H1 (cell line): Measurements from ENCODE around the gene RPS6KA2. TPM values are rescaled to one million over a fixed set of nuclear protein-coding genes. Genes with fewer than 3 reads are reported as not detected.

Experiments used
- CTCF ChIA-PET: fragments of 300-600 bp; sonication (Branson Sonifier 250); formaldehyde crosslinking; loops from one replicate; lab custom pipeline; 2021; ENCODE audit not compliant: partially characterized antibody; lab: Charles Lee
- POLR2A ChIA-PET: fragments of 300-600 bp; sonication (Branson Sonifier 250); formaldehyde crosslinking; loops from one replicate; lab custom pipeline; 2021; ENCODE audit warnings: inconsistent platforms; ENCODE audit not compliant: partially characterized antibody; lab: Charles Lee
- DNase-seq, 2 experiments: peaks; one replicate each; pipeline versions ENCODE4 v3.0.0 to v3.0.0-alpha.2; 2010 to 2022; ENCODE audit warnings: low spot score in 2 of 2, low read depth in 1 of 2, mixed read lengths in 1 of 2
- FAIRE-seq: peaks from 2 replicates; lab custom pipeline; 2011; peaks lifted over from hg19 to GRCh38; lab: Jason Lieb, UNC
- H2AFZ ChIP-seq: 2 replicates; pipeline ENCODE4 v1.8.1; 2012; ENCODE audit warnings: low read length, inconsistent platforms
- H2AK5ac ChIP-seq: 2 replicates; pipeline ENCODE4 v1.6.1; 2013; ENCODE audit warnings: low read depth, low read length
- H2BK120ac ChIP-seq: replicated peaks from 2 replicates; pipeline ENCODE3; 2013; ENCODE audit warnings: low read depth, low read length, inconsistent platforms
- H2BK12ac ChIP-seq: 2 replicates; pipeline ENCODE4 v1.6.1; 2013; ENCODE audit warnings: low read depth, low read length
- H2BK15ac ChIP-seq: 2 replicates; pipeline ENCODE4 v1.6.1; 2013; ENCODE audit warnings: low read length
- H2BK20ac ChIP-seq: 2 replicates; pipeline ENCODE4 v1.6.1; 2013; ENCODE audit warnings: low read length
- H2BK5ac ChIP-seq: 2 replicates; pipeline ENCODE4 v1.6.1; 2013; ENCODE audit warnings: low read depth, low read length
- H3K14ac ChIP-seq: 2 replicates; pipeline ENCODE4 v1.6.1; 2013; ENCODE audit warnings: inconsistent platforms; ENCODE audit not compliant: insufficient read length
- H3K18ac ChIP-seq: 2 replicates; pipeline ENCODE4 v1.6.1; 2013; ENCODE audit warnings: low read length; ENCODE audit errors: extremely low read depth
- H3K23ac ChIP-seq: 2 replicates; pipeline ENCODE4 v1.6.1; 2013; ENCODE audit warnings: inconsistent platforms; ENCODE audit not compliant: insufficient read length
- H3K23me2 ChIP-seq: 2 replicates; pipeline ENCODE4 v1.6.1; 2013; ENCODE audit warnings: low read depth, low read length
- H3K27ac ChIP-seq: 2 replicates; pipeline ENCODE4 v1.6.1; 2011; ENCODE audit warnings: low read depth, low read length, inconsistent platforms
- H3K27me3 ChIP-seq, 4 experiments: replicated peaks in 1 of 4; 1 replicate in 1 of 4; 2 replicates in 3 of 4; pipeline versions ENCODE4 v1.6.1 to v1.8.1; 2011 to 2013; ENCODE audit warnings: low read length in 3 of 4, mild to moderate bottlenecking in 3 of 4, inconsistent platforms in 2 of 4, mixed read lengths in 2 of 4, moderate library complexity in 1 of 4; ENCODE audit not compliant: control insufficient read depth in 3 of 4, insufficient read depth in 3 of 4; ENCODE audit errors: extremely low read depth in 1 of 4
- H3K36me3 ChIP-seq, 4 experiments: 2 replicates each; pipeline versions ENCODE4 v1.6.1 to v1.8.1; 2011 to 2013; ENCODE audit warnings: mild to moderate bottlenecking in 4 of 4, low read length in 3 of 4, moderate library complexity in 2 of 4, control low read depth in 1 of 4, inconsistent platforms in 1 of 4; ENCODE audit not compliant: insufficient read depth in 4 of 4, control insufficient read depth in 2 of 4
- H3K4ac ChIP-seq: replicated peaks from 2 replicates; pipeline ENCODE3; 2013; ENCODE audit warnings: low read length, low read depth, mixed read lengths, inconsistent platforms; ENCODE audit not compliant: insufficient read length
- H3K4me1 ChIP-seq, 4 experiments: replicated peaks in 1 of 4; 1 replicate in 1 of 4; 2 replicates in 3 of 4; pipeline versions ENCODE4 v1.6.1 to v1.8.1; 2011 to 2013; ENCODE audit warnings: low read length in 3 of 4, inconsistent platforms in 2 of 4, mixed read lengths in 1 of 4; ENCODE audit not compliant: insufficient read depth in 4 of 4, control insufficient read depth in 3 of 4
- H3K4me2 ChIP-seq, 2 experiments: 2 replicates each; pipeline versions ENCODE4 v1.6.1 to v1.8.1; 2011 to 2013; ENCODE audit warnings: low read depth in 2 of 2, low read length in 2 of 2, control low read depth in 1 of 2, inconsistent platforms in 1 of 2, mild to moderate bottlenecking in 1 of 2; ENCODE audit not compliant: insufficient read depth in 1 of 2
- H3K4me3 ChIP-seq, 4 experiments: fragments of 200-600, 300-600 bp in 1 of 4; sonication (generic), shearing (Covaris generic), sonication (Bioruptor Twin) in 1 of 4; 2 replicates each; pipeline versions ENCODE4 v1.5.1 to v1.8.1; 2011 to 2016; ENCODE audit warnings: low read length in 4 of 4, low read depth in 3 of 4, control low read depth in 2 of 4, inconsistent platforms in 2 of 4, mild to moderate bottlenecking in 2 of 4, mixed read lengths in 1 of 4, moderate library complexity in 1 of 4; ENCODE audit not compliant: insufficient read depth in 2 of 4; ENCODE audit errors: extremely low read depth in 1 of 4
- H3K56ac ChIP-seq: replicated peaks from 2 replicates; pipeline ENCODE3; 2013; ENCODE audit warnings: low read depth, mild to moderate bottlenecking, mixed read lengths, low read length, inconsistent platforms; ENCODE audit not compliant: insufficient read length
- H3K79me1 ChIP-seq: 2 replicates; pipeline ENCODE4 v1.6.1; 2013; ENCODE audit warnings: low read depth, low read length, control low read depth
- H3K79me2 ChIP-seq, 2 experiments: 2 replicates each; pipeline versions ENCODE4 v1.6.1 to v1.8.1; 2012 to 2013; ENCODE audit warnings: low read length in 2 of 2, mild to moderate bottlenecking in 2 of 2, inconsistent platforms in 1 of 2; ENCODE audit not compliant: insufficient read depth in 2 of 2, control insufficient read depth in 1 of 2
- H3K9ac ChIP-seq, 4 experiments: replicated peaks in 1 of 4; 1 replicate in 1 of 4; 2 replicates in 3 of 4; pipeline versions ENCODE4 v1.6.1 to v1.8.1; 2011 to 2013; ENCODE audit warnings: low read depth in 3 of 4, low read length in 3 of 4, control low read depth in 2 of 4, mild to moderate bottlenecking in 2 of 4, moderate library complexity in 2 of 4, inconsistent platforms in 1 of 4; ENCODE audit errors: extremely low read depth in 1 of 4
- H3K9me3 ChIP-seq, 2 experiments: 2 replicates each; pipeline versions ENCODE4 v1.6.1 to v1.8.1; 2012 to 2013; ENCODE audit warnings: mild to moderate bottlenecking in 2 of 2, moderate library complexity in 2 of 2, control low read depth in 1 of 2, inconsistent platforms in 1 of 2, low read depth in 1 of 2, low read length in 1 of 2, mixed read lengths in 1 of 2; ENCODE audit not compliant: insufficient read depth in 2 of 2
- H4K20me1 ChIP-seq, 2 experiments: replicated peaks in 1 of 2; 2 replicates each; pipeline versions ENCODE3 to v1.8.1; 2011 to 2013; ENCODE audit warnings: inconsistent platforms in 2 of 2, low read length in 2 of 2, mild to moderate bottlenecking in 1 of 2; ENCODE audit not compliant: insufficient read depth in 2 of 2, control insufficient read depth in 1 of 2
- H4K5ac ChIP-seq: 2 replicates; pipeline ENCODE4 v1.6.1; 2013; ENCODE audit warnings: low read length, low read depth, mixed read lengths, inconsistent platforms; ENCODE audit not compliant: insufficient read length
- H4K8ac ChIP-seq: 2 replicates; pipeline ENCODE4 v1.8.0; 2013; ENCODE audit warnings: mild to moderate bottlenecking, moderate library complexity, low read length, inconsistent platforms; ENCODE audit not compliant: insufficient read depth; ENCODE audit errors: extremely low read depth
- H4K91ac ChIP-seq: replicated peaks from 2 replicates; pipeline ENCODE3; 2013; ENCODE audit warnings: low read length, mixed read lengths, inconsistent platforms; ENCODE audit not compliant: insufficient read length
- CEBPB ChIP-seq: IDR thresholded peaks from 2 replicates; pipeline ENCODE4 v1.6.1; 2012; ENCODE audit warnings: low read depth, low read length
- CHD2 ChIP-seq: IDR thresholded peaks from 2 replicates; pipeline ENCODE4 v1.6.1; 2012; ENCODE audit warnings: low read length, improper control_type of control experiment
- CTBP2 ChIP-seq: IDR thresholded peaks from 2 replicates; pipeline ENCODE4 v1.7.0; 2011; ENCODE audit warnings: borderline replicate concordance, mild to moderate bottlenecking, moderate library complexity, mixed read lengths, low read length; ENCODE audit not compliant: insufficient read depth, insufficient read length
- KDM5A ChIP-seq: fragments of 200-600 bp; IDR thresholded peaks from 2 replicates; pipeline ENCODE4 v1.7.1; 2012; ENCODE audit warnings: mild to moderate bottlenecking, low read length, inconsistent platforms, mixed read lengths
- NANOG ChIP-seq: IDR thresholded peaks from 2 replicates; pipeline ENCODE4 v1.6.1; 2011; ENCODE audit warnings: low read length, low read depth, mild to moderate bottlenecking, inconsistent platforms; ENCODE audit not compliant: insufficient read depth, poor library complexity, severe bottlenecking
- POLR2A ChIP-seq, 2 experiments: IDR thresholded peaks; 1 replicate in 1 of 2; 2 replicates in 1 of 2; pipeline ENCODE4 v1.6.1; 2011; ENCODE audit warnings: low read depth in 2 of 2, low read length in 2 of 2, mild to moderate bottlenecking in 2 of 2; ENCODE audit errors: control extremely low read depth in 1 of 2
- POLR2AphosphoS5 ChIP-seq: IDR thresholded peaks from 2 replicates; pipeline ENCODE4 v1.6.1; 2011; ENCODE audit warnings: low read depth, low read length
- SUZ12 ChIP-seq: fragments of 200-600 bp; sonication (generic); IDR thresholded peaks from 2 replicates; pipeline ENCODE4 v1.6.1; 2012; ENCODE audit warnings: mild to moderate bottlenecking, inconsistent platforms, low read length, moderate library complexity, mixed read lengths
- WGBS, 2 experiments: shearing (Covaris generic) in 1 of 2; methylation state at CpG; one replicate each; pipeline versions ENCODE4 v1.1.6 to v1.1.7; 2013 to 2015; ENCODE audit warnings: low lambda C conversion rate in 2 of 2, mixed read lengths in 2 of 2, inconsistent platforms in 1 of 2, low coverage in 1 of 2, missing lambda C conversion rate in 1 of 2; ENCODE audit not compliant: insufficient replicate concordance in 2 of 2, insufficient coverage in 1 of 2, insufficient read length in 1 of 2; ENCODE audit errors: extremely low coverage in 1 of 2, missing lambda C conversion rate in 1 of 2; 5-methylcytosine and 5-hydroxymethylcytosine counted together
- polyA plus RNA-seq, 7 experiments: library from polyadenylated mRNA; depleted of rRNA in 3 of 7; stranded (reverse) in 5 of 7; unstranded in 2 of 7; fragments of >200 nt in 5 of 7; fragments of 200-250 nt in 2 of 7; gene quantifications; 1 replicate in 5 of 7; 2 replicates in 1 of 7; 4 replicates in 1 of 7; pipeline versions ENCODE4 v1.2.1 to v1.2.3, GENCODE V29; 2011 to 2013; ENCODE audit warnings: missing spikeins in 2 of 7, mixed read lengths in 2 of 7
- total RNA-seq: library from RNA; stranded (reverse); fragmentation: NEBNext Ultra II Directional; extraction: Animal tissue kit (Norgen Biotek cat#: 25700); gene quantifications from 2 replicates; pipeline ENCODE4 v1.2.1, GENCODE V29; 2021

The RPS6KA2 gene
- total and polyA plus RNA-seq, 2 of the 8 experiments (the other 6 are each of a cell fraction or from before 2014, with no cell fraction given): 8.8 to 25.7 TPM

- no peak overlapping the region for H2AK5ac ChIP-seq
- DNase-seq (no peak), FAIRE-seq (no peak)
- H2BK20ac ChIP-seq: no peak overlapping the region
- POLR2A ChIA-PET: no interaction called here
- H3K56ac ChIP-seq: no peak overlapping the region
- H2BK120ac ChIP-seq: no peak overlapping the region
- no peak overlapping the region for H2BK15ac ChIP-seq
- no peaks in the 10 kb centered on the region for H3K79me2 ChIP-seq
- H3K4me1 ChIP-seq: peaks cover 3 to 14% (median 8%) of the 10 kb centered on the region in 4 experiments; a peak in 6 of 7 replicates
- no peak overlapping the region; the same call in 1 of the 2 replicates for H2BK12ac ChIP-seq
- no peak overlapping the region for H2AFZ ChIP-seq
- no peaks in the 10 kb centered on the region for H3K36me3 ChIP-seq
- H4K20me1 ChIP-seq: no peaks in the 10 kb centered on the region
- CTCF ChIA-PET: interaction anchor here (1.8 kb wide), 1 partner anchor 177 kb away, joined by 5 read pairs; no protein-coding TSS in a partner anchor
- H2BK5ac ChIP-seq: no peak overlapping the region
- no peak overlapping the region for H4K91ac ChIP-seq
- no peak overlapping the region for H3K23ac ChIP-seq
- H3K79me1 ChIP-seq: no peaks in the 10 kb centered on the region
- no peak overlapping the region for H3K18ac ChIP-seq
- no peak overlapping the region for H4K8ac ChIP-seq
- no peak overlapping the region for H3K4ac ChIP-seq
- peaks cover 3% of the 10 kb centered on the region for H3K23me2 ChIP-seq
- no peak overlapping the region for H3K9ac ChIP-seq
- H3K27me3 ChIP-seq: peaks cover 0 to 19% (median 10%) of the 10 kb centered on the region in 4 experiments; a peak in 6 of 7 replicates
- no peak overlapping the region for H4K5ac ChIP-seq
- H3K27ac ChIP-seq: no peak overlapping the region
- no peak overlapping the region for H3K14ac ChIP-seq
- 87% methylated on average over 11 of the region's 11 CpGs; no CpG with 5 or more reads in 1 of the 2 experiments for WGBS, 2 experiments
- H3K9me3 ChIP-seq: no peaks in the 10 kb centered on the region
- no peak overlapping the region for H3K4me2 ChIP-seq
- no peak overlapping the region for H3K4me3 ChIP-seq
- no peak for TF ChIP-seq POLR2AphosphoS5
- TF ChIP-seq SUZ12: no peak
- TF ChIP-seq KDM5A: no peak
- no peak for TF ChIP-seq NANOG
- no peak for TF ChIP-seq POLR2A (IDR thresholded peaks at IDR 0.05; ENCODE audit: control extremely low read depth in 1 of 2, low read depth in 2 of 2, low read length in 2 of 2)
- no peak for TF ChIP-seq CEBPB
- TF ChIP-seq CTBP2: no peak
- no peak for TF ChIP-seq CHD2
Measured at GRCh38 chr6:166632731-166633130, 5.7 kb upstream of the RPS6KA2 start.
